Measurements from ENCODE around the gene PACRG. TPM values are rescaled to one million over a fixed set of nuclear protein-coding genes. Genes with fewer than 3 reads are reported as not detected.

The PACRG gene
- polyA plus RNA-seq, 1 donor (not counting 4 experiments of a cell fraction or from before 2014, with no cell fraction given), result 0.31 TPM

DNA sequence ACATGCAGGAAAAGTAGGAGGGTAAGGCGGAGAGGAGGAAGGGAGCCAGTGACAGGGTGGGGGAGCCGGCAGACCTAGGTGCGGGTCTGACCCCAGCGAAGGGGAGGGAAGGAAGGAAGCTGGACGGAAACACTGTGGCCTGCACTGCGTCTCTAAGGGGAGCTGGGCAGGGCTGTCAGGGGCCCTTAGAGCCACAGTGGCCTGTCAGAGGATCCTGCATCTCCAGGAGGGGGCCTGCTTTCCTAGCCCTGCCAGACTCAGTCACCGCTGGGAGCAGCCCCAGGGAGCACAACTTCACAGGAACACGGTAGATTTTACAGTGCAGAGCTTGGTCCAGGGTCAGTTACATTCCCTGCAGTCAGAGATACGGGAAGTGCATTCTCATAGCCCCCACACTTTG lies 118.2 kb downstream of the PACRG start:
- Histone ChIP-seq H3K9me1 (ENCODE audit: control insufficient read depth, extremely low read depth, insufficient read depth, low read length) (no peaks in the 10 kb centered on the region), H3K4me2 (ENCODE audit: control insufficient read depth, extremely low read depth, insufficient read depth, low read depth, low read length) (no peak overlapping the region), H3K36me3 (ENCODE audit: control insufficient read depth in 2 of 2, extremely low read depth in 1 of 2, insufficient read depth in 2 of 2, low read length in 2 of 2) (no peaks in the 10 kb centered on the region), H3K9me3 (ENCODE audit: control insufficient read depth, low read depth, low read length) (no peaks in the 10 kb centered on the region), H3K79me2 (ENCODE audit: control insufficient read depth, insufficient read depth, low read length) (no peaks in the 10 kb centered on the region), H3K27me3 (ENCODE audit: control insufficient read depth, extremely low read depth, insufficient read depth, low read length) (no peaks in the 10 kb centered on the region), H3K27ac (ENCODE audit: control insufficient read depth, insufficient read depth, low read length) (no peak overlapping the region), H3K4me3 (ENCODE audit: control insufficient read depth in 2 of 3, extremely low read depth in 1 of 3, insufficient read depth in 2 of 3, low read depth in 1 of 3, low read length in 3 of 3) (no peak overlapping the region), H2AFZ (ENCODE audit: control insufficient read depth, low read length) (no peak overlapping the region), H3K4me1 (ENCODE audit: control insufficient read depth, extremely low read depth, insufficient read depth, low read length) (no peaks in the 10 kb centered on the region), H4K20me1 (ENCODE audit: control insufficient read depth, extremely low read depth, insufficient read depth, low read length) (no peaks in the 10 kb centered on the region), H3K9ac (ENCODE audit: control insufficient read depth, extremely low read depth, insufficient read depth, low read length) (no peak overlapping the region)
- dilution Hi-C loops (cut with MboI; ENCODE audit: extremely low pct_ligation_motif_present, low sequenced_read_pairs), result no loop called here
- DNase-seq (ENCODE audit: low read depth, low spot score), result no peak
- TF ChIP-seq EZH2 (IDR thresholded peaks at IDR 0.05; ENCODE audit: low read length) (no peak), CTCF (optimal IDR thresholded peaks at IDR 0.05 in 1 of 3, IDR thresholded peaks at IDR 0.05 in 1 of 3, conservative IDR thresholded peaks at IDR 0.05 in 1 of 3; ENCODE audit: extremely low read depth in 1 of 3, insufficient read depth in 2 of 3, low read length in 3 of 3) (no peak)
- no peak for FAIRE-seq

DNA sequence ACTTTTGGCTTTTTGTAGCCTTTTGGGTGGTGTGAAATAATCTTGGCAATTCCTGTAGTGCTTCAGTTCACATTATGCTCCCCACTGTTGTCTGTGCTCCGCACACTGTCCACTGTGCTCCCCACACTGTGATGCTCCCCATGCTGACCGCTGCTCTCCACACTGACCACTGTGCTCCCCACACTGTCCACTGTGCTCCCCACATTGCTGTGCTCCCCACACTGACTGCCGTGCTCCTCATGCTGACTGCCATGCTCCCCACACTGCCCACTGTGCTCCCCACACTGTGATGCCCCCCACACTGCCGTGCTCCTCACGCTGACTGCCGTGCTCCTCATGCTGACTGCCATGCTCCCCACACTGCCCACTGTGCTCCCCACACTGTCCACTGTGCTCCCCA lies 118.9 kb downstream of the PACRG start:
- H3K27me3 ChIP-seq (ENCODE audit: control insufficient read depth, extremely low read depth, insufficient read depth, low read length), result no peaks in the 10 kb centered on the region
- TF ChIP-seq CTCF (optimal IDR thresholded peaks at IDR 0.05 in 1 of 3, IDR thresholded peaks at IDR 0.05 in 1 of 3, conservative IDR thresholded peaks at IDR 0.05 in 1 of 3; ENCODE audit: extremely low read depth in 1 of 3, insufficient read depth in 2 of 3, low read length in 3 of 3) (no peak), EZH2 (IDR thresholded peaks at IDR 0.05; ENCODE audit: low read length) (no peak)

More for the DNA sequence above, 118.9 kb downstream of the PACRG start:
- H3K9me3 ChIP-seq (ENCODE audit: control insufficient read depth, low read depth, low read length), result no peaks in the 10 kb centered on the region
- no peaks in the 10 kb centered on the region for H3K9me1 ChIP-seq (ENCODE audit: control insufficient read depth, extremely low read depth, insufficient read depth, low read length)
- no peak overlapping the region for H3K9ac ChIP-seq (ENCODE audit: control insufficient read depth, extremely low read depth, insufficient read depth, low read length)
- no peaks in the 10 kb centered on the region for H3K79me2 ChIP-seq (ENCODE audit: control insufficient read depth, insufficient read depth, low read length)
- dilution Hi-C loops (cut with MboI; ENCODE audit: extremely low pct_ligation_motif_present, low sequenced_read_pairs), result no loop called here
- FAIRE-seq (no peak), DNase-seq (ENCODE audit: low read depth, low spot score) (no peak)
- H3K27ac ChIP-seq (ENCODE audit: control insufficient read depth, insufficient read depth, low read length), result no peak overlapping the region
- H3K4me3 ChIP-seq (ENCODE audit: control insufficient read depth in 2 of 3, extremely low read depth in 1 of 3, insufficient read depth in 2 of 3, low read depth in 1 of 3, low read length in 3 of 3), result no peak overlapping the region
- H2AFZ ChIP-seq (ENCODE audit: control insufficient read depth, low read length), result no peak overlapping the region
- H4K20me1 ChIP-seq (ENCODE audit: control insufficient read depth, extremely low read depth, insufficient read depth, low read length), result no peaks in the 10 kb centered on the region
- no peaks in the 10 kb centered on the region for H3K36me3 ChIP-seq (ENCODE audit: control insufficient read depth in 2 of 2, extremely low read depth in 1 of 2, insufficient read depth in 2 of 2, low read length in 2 of 2)
- H3K4me2 ChIP-seq (ENCODE audit: control insufficient read depth, extremely low read depth, insufficient read depth, low read depth, low read length), result no peak overlapping the region
- H3K4me1 ChIP-seq (ENCODE audit: control insufficient read depth, extremely low read depth, insufficient read depth, low read length), result no peaks in the 10 kb centered on the region
